ENCODE results near the gene MRTFA. TPM values are rescaled to one million over a fixed set of nuclear protein-coding genes. Genes with fewer than 3 reads are reported as not detected.

Gene MRTFA
- total and polyA plus RNA-seq, 2 of the 13 experiments (the other 11 are each of a cell fraction or from before 2014, with no cell fraction given), result 2.4 to 8.2 TPM

DNA sequence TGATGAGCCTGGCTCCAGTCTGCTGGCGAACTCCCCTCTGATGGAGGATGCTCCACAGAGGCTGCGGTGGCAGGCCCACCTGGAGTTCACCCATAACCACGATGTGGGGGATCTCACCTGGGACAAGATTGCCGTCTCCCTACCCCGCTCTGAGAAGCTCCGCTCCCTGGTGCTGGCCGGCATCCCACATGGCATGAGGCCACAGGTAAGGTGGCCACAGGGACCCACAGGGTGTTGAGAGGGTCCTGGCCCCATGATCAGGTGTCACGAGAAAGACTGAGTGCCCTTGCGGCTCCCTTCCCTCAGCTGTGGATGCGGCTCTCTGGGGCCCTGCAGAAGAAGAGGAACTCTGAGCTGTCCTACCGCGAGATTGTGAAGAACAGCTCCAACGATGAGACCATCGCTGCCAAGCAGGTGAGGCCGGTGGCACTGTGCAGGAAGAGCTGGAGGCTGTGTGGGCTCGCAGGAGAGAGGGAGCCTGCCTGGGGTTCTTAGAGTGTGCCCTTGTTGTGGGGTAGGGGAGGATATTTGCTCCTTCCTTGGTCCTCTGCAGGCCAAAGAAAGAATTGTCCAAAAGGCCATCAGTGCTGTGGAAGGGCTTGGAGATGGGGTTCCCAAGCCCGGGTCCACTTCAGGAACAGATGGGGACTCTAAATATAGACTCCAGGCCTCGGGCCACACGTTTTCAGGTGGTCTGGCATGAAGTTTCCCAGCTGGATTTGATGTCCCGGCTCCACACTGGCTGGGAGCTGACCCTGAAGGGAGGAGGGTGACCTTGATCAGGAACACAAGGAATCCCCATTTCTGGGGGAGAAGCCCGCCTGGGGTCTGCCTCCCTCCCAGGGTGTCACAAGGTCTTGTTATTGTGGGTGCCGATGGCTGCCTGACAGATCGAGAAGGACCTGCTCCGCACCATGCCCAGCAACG, 232.0 kb downstream of the MRTFA start (continued):
- TF ChIP-seq, protein P1, sequence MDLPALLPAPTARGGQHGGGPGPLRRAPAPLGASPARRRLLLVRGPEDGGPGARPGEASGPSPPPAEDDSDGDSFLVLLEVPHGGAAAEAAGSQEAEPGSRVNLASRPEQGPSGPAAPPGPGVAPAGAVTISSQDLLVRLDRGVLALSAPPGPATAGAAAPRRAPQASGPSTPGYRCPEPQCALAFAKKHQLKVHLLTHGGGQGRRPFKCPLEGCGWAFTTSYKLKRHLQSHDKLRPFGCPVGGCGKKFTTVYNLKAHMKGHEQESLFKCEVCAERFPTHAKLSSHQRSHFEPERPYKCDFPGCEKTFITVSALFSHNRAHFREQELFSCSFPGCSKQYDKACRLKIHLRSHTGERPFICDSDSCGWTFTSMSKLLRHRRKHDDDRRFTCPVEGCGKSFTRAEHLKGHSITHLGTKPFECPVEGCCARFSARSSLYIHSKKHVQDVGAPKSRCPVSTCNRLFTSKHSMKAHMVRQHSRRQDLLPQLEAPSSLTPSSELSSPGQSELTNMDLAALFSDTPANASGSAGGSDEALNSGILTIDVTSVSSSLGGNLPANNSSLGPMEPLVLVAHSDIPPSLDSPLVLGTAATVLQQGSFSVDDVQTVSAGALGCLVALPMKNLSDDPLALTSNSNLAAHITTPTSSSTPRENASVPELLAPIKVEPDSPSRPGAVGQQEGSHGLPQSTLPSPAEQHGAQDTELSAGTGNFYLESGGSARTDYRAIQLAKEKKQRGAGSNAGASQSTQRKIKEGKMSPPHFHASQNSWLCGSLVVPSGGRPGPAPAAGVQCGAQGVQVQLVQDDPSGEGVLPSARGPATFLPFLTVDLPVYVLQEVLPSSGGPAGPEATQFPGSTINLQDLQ (CRISPR knock-in tag; IDR thresholded peaks at IDR 0.05), result no peak
- TF ChIP-seq EP300 (IDR thresholded peaks at IDR 0.05; ENCODE audit: low read depth in 2 of 2, low read length in 2 of 2) (no peak), EP300 (CRISPR knock-in tag; IDR thresholded peaks at IDR 0.05; ENCODE audit: borderline replicate concordance) (no peak), POLR2A (IDR thresholded peaks at IDR 0.05; ENCODE audit: insufficient read depth in 1 of 2, low read depth in 2 of 2, low read length in 2 of 2) (no peak), TRIM24 (CRISPR knock-in tag; IDR thresholded peaks at IDR 0.05) (no peak), SPEN (CRISPR knock-in tag; IDR thresholded peaks at IDR 0.05; ENCODE audit: low read depth) (no peak), ZFP36L2 (CRISPR knock-in tag; IDR thresholded peaks at IDR 0.05) (no peak)

DNA sequence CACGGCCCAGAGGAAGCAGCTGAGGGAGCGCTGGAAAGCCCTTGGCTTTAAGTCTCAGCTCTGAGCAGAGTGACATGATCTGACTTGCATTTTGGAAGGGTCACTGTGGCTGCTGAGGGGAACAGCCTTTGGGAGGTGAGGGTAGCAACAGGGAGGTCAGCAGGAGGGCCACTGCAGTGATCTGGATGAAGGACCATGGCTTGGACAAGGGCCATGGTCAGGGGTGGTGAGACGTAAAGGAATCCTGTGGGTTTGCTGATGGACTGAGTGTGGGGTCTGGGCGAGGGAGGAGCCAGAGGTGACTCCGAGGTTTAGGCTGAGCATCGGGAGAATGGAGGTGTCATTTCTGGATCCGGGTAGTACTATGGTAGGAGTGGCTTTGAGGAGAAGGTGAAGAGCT, 232.9 kb downstream of the MRTFA start:
- WGBS (ENCODE audit: low lambda C conversion rate), result 95% methylated on average over 7 of the region's 7 CpGs
- in situ Hi-C loops (cut with HindIII; ENCODE audit: extremely low pct_ligation_motif_present, low pct_unique_long_range_greater_than_20kb), result no loop called here
- peaks cover 11 to 15% of the 10 kb centered on the region in 2 experiments for H3K36me3 ChIP-seq (replicated peaks in 1 of 2; ENCODE audit: control insufficient read depth in 1 of 2, insufficient read depth in 2 of 2, low read length in 2 of 2)

More for the DNA sequence above, 232.9 kb downstream of the MRTFA start:
- ATAC-seq (no peak), DNase-seq (ENCODE audit: low spot score) (no peak), FAIRE-seq (no peak)
- no peaks in the 10 kb centered on the region for H3K27me3 ChIP-seq (ENCODE audit: control insufficient read depth in 1 of 2, insufficient read depth in 2 of 2, low read length in 2 of 2)
- H3K9me3 ChIP-seq (ENCODE audit: low read length), result no peaks in the 10 kb centered on the region
- no peak overlapping the region for H3K27ac ChIP-seq (ENCODE audit: extremely low read length, insufficient read depth, low read length)
- no peak for TF ChIP-seq GLI4 (CRISPR knock-in tag; IDR thresholded peaks at IDR 0.05; ENCODE audit: borderline replicate concordance)
- TF ChIP-seq KDM5A (IDR thresholded peaks at IDR 0.05; ENCODE audit: borderline replicate concordance, low read length), result no peak
- TF ChIP-seq ATAD3A (CRISPR knock-in tag; IDR thresholded peaks at IDR 0.05), result no peak
- no peak for TF ChIP-seq CBX2 (IDR thresholded peaks at IDR 0.05; ENCODE audit: low read depth, low read length)
- TF ChIP-seq CBX2 (CRISPR knock-in tag; IDR thresholded peaks at IDR 0.05; ENCODE audit: low read depth), result no peak
- TF ChIP-seq JUND (CRISPR knock-in tag; IDR thresholded peaks at IDR 0.05), result no peak
- intact Hi-C loops (cut with micrococcal nuclease; ENCODE audit: unreplicated experiment), result no loop called here
- POLR2A ChIA-PET, result no interaction called here
- no peak overlapping the region for H3K4me2 ChIP-seq (ENCODE audit: low read depth, low read length)
- H3K79me2 ChIP-seq (ENCODE audit: insufficient read depth, low read length), result no peaks in the 10 kb centered on the region
- H4K20me1 ChIP-seq (ENCODE audit: insufficient read depth, low read length), result no peaks in the 10 kb centered on the region
- H3K9ac ChIP-seq (ENCODE audit: insufficient read depth, low read depth, low read length), result no peak overlapping the region
- H3K4me1 ChIP-seq (ENCODE audit: insufficient read depth, low read length), result no peaks in the 10 kb centered on the region
- no peak overlapping the region for H3K4me3 ChIP-seq (replicated peaks in 1 of 3; ENCODE audit: insufficient read depth in 1 of 3, low read depth in 2 of 3, low read length in 3 of 3)
- no peak overlapping the region for H2AFZ ChIP-seq (ENCODE audit: low read length)
- CTCF ChIA-PET (ENCODE audit: low intra/inter-chr PET ratio, low total read pairs), result no interaction called here
- BruUV-seq (replicated peaks), result no TSS peak

Data from HepG2 (cell line).